Measurements from ENCODE around the gene TRAPPC12. TPM values are rescaled to one million over a fixed set of nuclear protein-coding genes. Genes with fewer than 3 reads are reported as not detected.

The TRAPPC12 gene
- total and polyA plus RNA-seq, 8 donors, result 83.0 to 119 (median 100.0) TPM

DNA sequence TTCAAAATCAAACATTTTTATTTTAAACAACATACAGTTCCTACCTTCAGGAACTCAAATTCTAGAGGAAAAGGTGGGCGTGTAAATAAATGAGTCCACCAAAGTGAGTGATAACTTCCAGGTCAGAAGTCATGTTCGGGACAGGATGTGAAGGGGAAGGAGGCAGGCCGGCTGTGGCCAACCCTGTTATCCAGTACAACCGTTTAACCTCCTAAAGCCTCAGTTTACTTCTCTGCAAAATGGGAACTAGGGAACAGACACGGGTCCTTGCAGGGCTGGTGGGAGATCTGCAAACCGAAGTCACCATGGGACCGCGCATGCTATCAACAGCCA lies 2.2 kb upstream of the TRAPPC12 start:
- Histone ChIP-seq H3K4me3 (peak overlapping the region; percentile 80 to 86), H3K27me3 (no peaks in the 10 kb centered on the region), H3K36me3 (peaks cover 0 to 5% of the 10 kb centered on the region in 2 donors), H3K27ac (peak overlapping the region; percentile 86 to 90), H3K9me3 (peaks cover 0 to 7% of the 10 kb centered on the region in 2 donors), H3K4me1 (peaks cover 22 to 39% of the 10 kb centered on the region in 2 donors)
- peak; percentile 18 for ATAC-seq
- no peak for DNase-seq
- TF ChIP-seq, protein P1, sequence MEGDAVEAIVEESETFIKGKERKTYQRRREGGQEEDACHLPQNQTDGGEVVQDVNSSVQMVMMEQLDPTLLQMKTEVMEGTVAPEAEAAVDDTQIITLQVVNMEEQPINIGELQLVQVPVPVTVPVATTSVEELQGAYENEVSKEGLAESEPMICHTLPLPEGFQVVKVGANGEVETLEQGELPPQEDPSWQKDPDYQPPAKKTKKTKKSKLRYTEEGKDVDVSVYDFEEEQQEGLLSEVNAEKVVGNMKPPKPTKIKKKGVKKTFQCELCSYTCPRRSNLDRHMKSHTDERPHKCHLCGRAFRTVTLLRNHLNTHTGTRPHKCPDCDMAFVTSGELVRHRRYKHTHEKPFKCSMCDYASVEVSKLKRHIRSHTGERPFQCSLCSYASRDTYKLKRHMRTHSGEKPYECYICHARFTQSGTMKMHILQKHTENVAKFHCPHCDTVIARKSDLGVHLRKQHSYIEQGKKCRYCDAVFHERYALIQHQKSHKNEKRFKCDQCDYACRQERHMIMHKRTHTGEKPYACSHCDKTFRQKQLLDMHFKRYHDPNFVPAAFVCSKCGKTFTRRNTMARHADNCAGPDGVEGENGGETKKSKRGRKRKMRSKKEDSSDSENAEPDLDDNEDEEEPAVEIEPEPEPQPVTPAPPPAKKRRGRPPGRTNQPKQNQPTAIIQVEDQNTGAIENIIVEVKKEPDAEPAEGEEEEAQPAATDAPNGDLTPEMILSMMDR (IDR thresholded peaks at IDR 0.05), result no peak
- intact Hi-C loops (cut with DNase I), result no loop called here

DNA sequence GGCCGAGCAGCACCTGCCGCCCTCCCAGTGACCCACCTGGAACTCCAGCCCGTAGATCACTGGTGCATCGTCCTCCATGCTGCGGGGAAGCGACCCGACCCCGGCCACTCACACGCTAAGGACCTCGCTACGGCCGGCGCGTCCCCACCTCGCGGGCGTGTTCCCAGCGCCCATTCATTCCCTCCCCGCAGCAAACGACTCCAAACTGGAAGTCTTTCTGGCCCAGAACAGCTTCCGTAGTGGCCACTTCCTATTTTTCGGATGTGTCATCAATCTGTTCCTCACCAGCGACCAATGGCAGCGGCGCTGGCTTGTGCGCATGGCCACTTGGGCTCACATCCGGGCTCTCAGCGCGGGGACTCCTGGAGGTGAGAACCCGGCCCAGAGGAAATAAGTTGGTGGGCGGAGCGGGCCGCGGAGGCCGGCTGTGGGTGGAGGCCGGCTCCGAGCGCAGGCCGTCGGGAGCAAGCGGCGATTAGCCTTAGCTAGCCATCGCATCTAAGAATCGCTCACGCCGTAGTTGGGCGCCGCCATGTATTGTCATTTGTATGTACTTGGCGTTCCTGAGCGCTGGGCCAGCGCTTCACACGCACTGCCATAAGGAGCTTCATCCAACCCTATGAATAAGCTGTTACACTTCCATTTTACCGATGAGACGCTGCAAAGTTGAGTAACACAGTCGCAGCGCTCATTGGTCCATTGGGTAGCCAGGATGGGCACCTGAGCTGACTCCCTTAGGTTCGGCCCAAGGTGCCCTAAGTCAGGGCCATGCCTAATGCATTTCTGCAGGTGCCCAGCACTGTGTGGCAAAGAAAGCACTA lies 1.7 kb upstream of the TRAPPC12 start, which contains the start of gene EIPR1:
Gene EIPR1 (minus strand): TSS at position 207 of the 821 bp plus-strand sequence. CDS start 129 bp downstream, at position 78.
- intact Hi-C loops (cut with DNase I), result no loop called here
- Histone ChIP-seq H3K36me3 (peaks cover 0 to 9% of the 10 kb centered on the region in 2 donors), H3K9me3 (peaks cover 0 to 7% of the 10 kb centered on the region in 2 donors), H3K27me3 (no peaks in the 10 kb centered on the region), H3K4me3 (peak within 1 kb of the TSS; percentile 80 to 86), H3K4me1 (peaks cover 22 to 39% of the 10 kb centered on the region in 2 donors), H3K27ac (peak within 1 kb of the TSS; percentile 86 to 90)
- ATAC-seq (peak; percentile 90), DNase-seq (peak; percentile 95 to 99 (median 98))
- TF ChIP-seq, protein P1 (IDR thresholded peaks at IDR 0.05), result no peak

DNA sequence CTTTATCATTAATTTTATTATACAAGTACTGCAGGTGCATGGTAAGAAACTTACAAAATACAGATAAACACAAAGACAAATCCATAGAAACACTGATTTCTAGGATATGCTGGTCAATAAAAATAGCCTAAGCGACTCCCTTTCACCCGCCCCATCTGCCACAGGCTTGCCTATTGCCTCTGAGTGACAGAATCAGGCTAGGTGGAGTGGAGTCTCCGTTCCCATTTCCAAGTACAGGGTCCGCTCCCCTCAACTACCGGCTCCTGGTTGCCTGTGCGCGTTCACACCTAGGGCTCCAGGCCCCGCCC lies 201 bp upstream of the TRAPPC12 start:
- H3K9me3 ChIP-seq, result peaks cover 0 to 7% of the 10 kb centered on the region in 2 donors
- TF ChIP-seq, protein P1 (IDR thresholded peaks at IDR 0.05), result no peak
- peak overlapping the region; percentile 85 to 93 for H3K27ac ChIP-seq
- H3K4me1 ChIP-seq, result peaks cover 22 to 39% of the 10 kb centered on the region in 2 donors
- H3K4me3 ChIP-seq, result peak overlapping the region; percentile 86 to 89
- ATAC-seq (no peak), DNase-seq (no peak)
- peaks cover 0 to 14% of the 10 kb centered on the region in 2 donors for H3K36me3 ChIP-seq
- intact Hi-C loops (cut with DNase I), result no loop called here
- no peaks in the 10 kb centered on the region for H3K27me3 ChIP-seq

DNA sequence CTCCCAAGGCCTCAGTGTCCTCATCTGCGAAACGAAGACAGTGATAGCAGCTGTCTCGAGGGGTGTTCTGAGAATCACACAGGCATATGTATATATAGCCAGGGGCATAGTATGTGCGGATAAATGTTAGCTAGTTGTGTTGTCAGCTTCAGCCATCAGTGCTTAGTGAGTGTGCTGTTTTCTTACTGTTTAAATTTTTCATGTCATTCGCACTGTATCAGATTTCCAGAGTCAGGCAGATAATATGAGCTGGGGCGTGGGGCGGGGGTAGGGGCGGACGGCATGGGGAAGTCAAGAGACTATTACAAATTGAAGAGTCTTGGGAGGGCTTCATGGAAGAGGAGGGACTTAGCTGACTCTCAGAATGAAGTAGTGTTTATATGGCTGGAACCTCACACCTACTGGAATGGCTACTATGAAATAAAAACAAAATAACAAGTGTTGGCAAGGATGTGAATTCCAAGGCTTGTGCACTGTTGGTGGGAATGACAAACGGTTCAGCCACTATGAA lies 7.0 kb downstream of the TRAPPC12 start:
- TF ChIP-seq, protein P1 (IDR thresholded peaks at IDR 0.05), result no peak

DNA sequence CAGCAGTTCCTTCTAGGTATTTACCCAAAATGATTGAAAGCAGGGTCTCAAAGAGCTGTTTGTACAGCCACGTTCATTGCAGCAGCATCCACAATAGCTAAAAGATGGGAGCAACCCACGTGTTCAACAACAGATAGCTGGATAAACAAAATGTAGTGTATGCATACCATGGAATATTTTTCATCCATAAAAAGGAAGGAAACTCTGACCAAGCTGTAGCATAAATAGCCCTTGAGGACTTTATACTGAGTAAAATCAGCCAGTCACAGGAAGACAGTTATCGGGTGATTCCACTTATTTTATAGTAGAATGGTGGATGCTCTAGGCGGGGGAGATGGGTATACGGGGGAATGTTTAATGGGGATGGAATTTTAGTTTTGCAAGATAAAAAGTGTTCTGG lies 7.5 kb downstream of the TRAPPC12 start:
- intact Hi-C loops (cut with DNase I), result no loop called here
- DNase-seq (no peak), ATAC-seq (no peak)
- no peaks in the 10 kb centered on the region for H3K4me1 ChIP-seq
- TF ChIP-seq, protein P1 (IDR thresholded peaks at IDR 0.05), result no peak
- H3K9me3 ChIP-seq, result peaks cover 0 to 4% of the 10 kb centered on the region in 2 donors
- H3K27me3 ChIP-seq, result no peaks in the 10 kb centered on the region
- H3K4me3 ChIP-seq, result no peak overlapping the region
- H3K27ac ChIP-seq, result no peak overlapping the region
- H3K36me3 ChIP-seq, result peaks cover 0 to 63% of the 10 kb centered on the region in 2 donors

More for the DNA sequence above, 7.0 kb downstream of the TRAPPC12 start:
- Histone ChIP-seq H3K4me1 (peaks cover 0 to 4% of the 10 kb centered on the region in 2 donors), H3K27me3 (no peaks in the 10 kb centered on the region), H3K9me3 (peaks cover 0 to 4% of the 10 kb centered on the region in 2 donors), H3K27ac (no peak overlapping the region), H3K36me3 (peaks cover 0 to 61% of the 10 kb centered on the region in 2 donors), H3K4me3 (no peak overlapping the region)
- DNase-seq, result no peak
- ATAC-seq, result no peak
- intact Hi-C loops (cut with DNase I), result no loop called here

Data from left lung (tissue), 10 donors.